Measurements from ENCODE around the gene CCL7.

CCL7 gene

DNA sequence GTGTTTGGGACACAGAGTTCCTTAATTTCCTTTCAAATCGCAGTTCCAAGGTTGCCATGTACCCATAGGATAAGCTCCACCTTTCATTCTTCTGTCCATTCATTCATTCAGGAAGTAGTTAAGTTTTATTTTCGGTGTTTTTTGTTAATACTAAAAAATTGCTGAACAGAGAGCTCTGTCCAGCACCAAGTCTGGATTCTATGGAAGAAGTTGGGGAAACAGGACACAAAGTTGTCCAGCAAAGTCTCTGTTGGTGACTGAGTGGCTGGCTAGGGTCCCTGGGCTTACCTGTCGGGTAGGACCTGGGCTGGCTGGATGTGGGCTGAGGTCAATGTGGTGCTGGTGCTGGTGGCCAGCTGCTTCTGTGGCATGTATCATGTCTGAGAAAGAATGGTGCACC is 32.6 kb upstream of the CCL7 start:
- no peak for DNase-seq (ENCODE audit: extremely low spot score)
- no peak for TF ChIP-seq BHLHE40 (IDR thresholded peaks at IDR 0.05; ENCODE audit: borderline replicate concordance)
- TF ChIP-seq CTBP1 (IDR thresholded peaks at IDR 0.05; ENCODE audit: borderline replicate concordance), result no peak
- no peak for TF ChIP-seq FOXA1 (IDR thresholded peaks at IDR 0.05)
- no peak for TF ChIP-seq ELF4 (IDR thresholded peaks at IDR 0.05)
- TF ChIP-seq ZNF384 (IDR thresholded peaks at IDR 0.05), result no peak
- no peak for TF ChIP-seq ARNT (IDR thresholded peaks at IDR 0.05)
- TF ChIP-seq TARDBP (IDR thresholded peaks at IDR 0.05), result no peak
- TF ChIP-seq, protein P1, sequence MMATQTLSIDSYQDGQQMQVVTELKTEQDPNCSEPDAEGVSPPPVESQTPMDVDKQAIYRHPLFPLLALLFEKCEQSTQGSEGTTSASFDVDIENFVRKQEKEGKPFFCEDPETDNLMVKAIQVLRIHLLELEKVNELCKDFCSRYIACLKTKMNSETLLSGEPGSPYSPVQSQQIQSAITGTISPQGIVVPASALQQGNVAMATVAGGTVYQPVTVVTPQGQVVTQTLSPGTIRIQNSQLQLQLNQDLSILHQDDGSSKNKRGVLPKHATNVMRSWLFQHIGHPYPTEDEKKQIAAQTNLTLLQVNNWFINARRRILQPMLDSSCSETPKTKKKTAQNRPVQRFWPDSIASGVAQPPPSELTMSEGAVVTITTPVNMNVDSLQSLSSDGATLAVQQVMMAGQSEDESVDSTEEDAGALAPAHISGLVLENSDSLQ (IDR thresholded peaks at IDR 0.05), result no peak
- CTCF ChIA-PET, result no interaction called here
- POLR2A ChIA-PET, result no interaction called here

DNA sequence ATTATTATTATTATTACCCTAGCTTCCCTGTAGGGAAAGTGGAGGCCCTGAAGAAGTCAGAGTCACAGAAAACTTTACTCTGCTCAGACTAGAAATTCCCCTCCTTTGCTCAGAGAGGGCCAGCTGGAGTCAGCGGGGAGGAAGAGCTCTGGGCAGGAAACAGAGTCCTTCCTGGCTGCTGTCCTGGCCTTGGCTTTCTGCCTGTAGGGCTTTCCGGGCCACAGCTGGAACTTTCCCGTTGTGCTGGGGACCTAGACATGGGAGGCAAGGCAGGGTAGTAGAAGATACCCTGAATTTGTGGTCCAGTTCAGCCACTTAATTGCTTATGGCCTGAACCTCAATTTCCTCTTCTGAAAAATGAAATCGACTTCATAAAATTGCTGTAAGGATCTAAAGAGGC is 29.0 kb upstream of the CCL7 start:
- ChIA-PET POLR2A (no interaction called here), CTCF (no interaction called here)
- no peak for TF ChIP-seq CTBP1 (IDR thresholded peaks at IDR 0.05; ENCODE audit: borderline replicate concordance)
- no peak for TF ChIP-seq HDGF (IDR thresholded peaks at IDR 0.05; ENCODE audit: borderline replicate concordance)
- TF ChIP-seq ELF4 (IDR thresholded peaks at IDR 0.05), result no peak
- TF ChIP-seq NFRKB (IDR thresholded peaks at IDR 0.05), result no peak
- no peak for TF ChIP-seq ZNF384 (IDR thresholded peaks at IDR 0.05)
- TF ChIP-seq LEF1 (IDR thresholded peaks at IDR 0.05; ENCODE audit: borderline replicate concordance), result no peak
- no peak for TF ChIP-seq SP1 (IDR thresholded peaks at IDR 0.05)
- TF ChIP-seq, protein P1 (IDR thresholded peaks at IDR 0.05), result no peak
- TF ChIP-seq ARNT (IDR thresholded peaks at IDR 0.05), result no peak
- TF ChIP-seq FOXK2 (IDR thresholded peaks at IDR 0.05), result no peak
- DNase-seq (ENCODE audit: extremely low spot score), result no peak

DNA sequence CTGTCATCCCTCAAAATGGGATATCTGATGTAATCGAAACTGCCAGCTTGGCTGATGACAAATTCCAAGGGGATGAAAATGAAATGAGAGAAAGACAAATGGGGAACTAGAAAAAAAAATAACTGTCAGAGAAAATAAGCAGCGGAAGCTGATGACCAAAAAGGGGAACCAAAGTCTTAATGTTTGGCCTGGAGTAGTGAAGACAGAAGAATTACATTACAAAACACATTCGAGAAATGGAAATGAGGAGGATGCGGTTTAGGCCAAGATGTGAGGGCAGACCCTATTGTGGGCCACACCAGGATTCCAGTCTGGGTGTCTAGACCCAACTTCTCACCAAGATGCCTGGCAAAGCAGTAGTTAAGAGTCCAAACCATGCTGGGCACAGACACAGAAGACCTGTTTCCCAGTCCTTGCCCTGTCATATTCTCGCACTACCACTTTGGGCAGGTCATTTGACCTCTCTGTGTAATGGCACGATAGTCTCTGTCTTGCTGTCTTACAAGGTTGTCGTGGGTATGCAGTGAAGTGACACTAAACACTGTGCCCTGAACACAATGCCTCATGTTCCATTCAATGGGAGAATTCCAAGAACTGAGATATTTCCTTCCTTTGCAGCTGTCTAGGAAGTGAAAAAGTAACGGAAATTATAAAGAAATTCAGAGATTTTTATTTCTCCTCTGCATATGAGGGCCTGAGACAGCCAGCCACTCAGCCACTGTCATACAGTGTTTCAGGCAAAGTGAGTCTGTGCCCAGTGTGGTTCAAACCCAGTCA is 27.2 kb upstream of the CCL7 start:
- POLR2A ChIA-PET, result no interaction called here
- TF ChIP-seq TARDBP (IDR thresholded peaks at IDR 0.05), result no peak
- no peak for TF ChIP-seq FOXK2 (IDR thresholded peaks at IDR 0.05)
- no peak for TF ChIP-seq FOXM1 (IDR thresholded peaks at IDR 0.05; ENCODE audit: borderline replicate concordance)
- no peak for TF ChIP-seq ELF4 (IDR thresholded peaks at IDR 0.05)
- no peak for TF ChIP-seq SUZ12 (IDR thresholded peaks at IDR 0.05)
- TF ChIP-seq FOXA1 (IDR thresholded peaks at IDR 0.05), result no peak
- TF ChIP-seq CTBP1 (IDR thresholded peaks at IDR 0.05; ENCODE audit: borderline replicate concordance), result no peak
- TF ChIP-seq ZNF384 (IDR thresholded peaks at IDR 0.05), result no peak
- no peak for TF ChIP-seq BHLHE40 (IDR thresholded peaks at IDR 0.05; ENCODE audit: borderline replicate concordance)
- TF ChIP-seq NFRKB (IDR thresholded peaks at IDR 0.05), result no peak
- TF ChIP-seq HDGF (IDR thresholded peaks at IDR 0.05; ENCODE audit: borderline replicate concordance), result no peak
- TF ChIP-seq, protein P1 (IDR thresholded peaks at IDR 0.05), result no peak
- TF ChIP-seq ARNT (IDR thresholded peaks at IDR 0.05), result no peak
- no peak for TF ChIP-seq L3MBTL2 (conservative IDR thresholded peaks at IDR 0.05)
- no peak for DNase-seq (ENCODE audit: extremely low spot score)
- CTCF ChIA-PET, result no interaction called here

DNA sequence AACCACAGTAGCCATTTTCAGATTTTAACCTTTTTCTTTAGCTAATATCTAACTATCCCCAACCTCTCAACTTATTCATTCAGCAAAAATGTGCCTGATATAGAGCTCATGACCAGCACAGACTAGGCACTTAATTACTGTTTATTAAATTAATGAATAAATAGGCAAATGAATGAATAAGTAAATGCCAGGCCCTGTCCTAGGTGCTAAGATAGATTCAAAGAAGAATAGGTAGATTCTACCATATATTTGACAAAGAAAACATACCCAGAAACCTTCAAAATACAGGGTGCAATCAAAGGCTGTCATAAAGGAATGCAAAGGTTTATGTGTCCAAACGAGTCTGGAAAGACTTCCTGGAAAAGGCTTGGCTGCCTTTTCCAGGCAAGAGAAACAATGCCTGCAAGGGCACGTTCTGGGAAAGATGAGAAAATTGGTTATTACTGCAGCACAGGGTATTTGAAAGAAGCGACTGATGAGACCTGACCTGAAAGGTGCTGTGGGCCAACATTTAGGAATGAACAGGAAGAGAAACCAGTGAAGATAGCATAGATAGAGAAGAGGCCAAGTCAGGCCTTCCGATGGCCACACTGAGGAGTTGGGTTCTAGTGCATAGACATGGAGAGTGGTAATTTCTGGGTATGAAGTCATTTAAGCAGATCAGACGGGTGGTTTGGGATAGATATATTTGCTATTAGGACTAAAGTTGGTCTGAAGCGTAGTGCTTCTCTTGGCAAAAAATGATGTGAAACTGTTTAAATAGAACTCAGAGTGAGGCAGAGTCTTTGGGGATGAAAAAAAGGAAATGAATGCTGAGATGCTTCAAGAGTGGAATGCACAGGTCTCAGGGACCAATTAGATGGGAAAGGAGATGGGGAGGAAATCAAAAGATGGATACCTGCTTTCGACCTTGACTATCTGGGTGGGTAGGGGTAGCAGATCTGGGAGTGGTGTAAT is 26.4 kb upstream of the CCL7 start:
- CTCF ChIA-PET, result no interaction called here
- no peak for TF ChIP-seq TARDBP (IDR thresholded peaks at IDR 0.05)
- TF ChIP-seq LEF1 (IDR thresholded peaks at IDR 0.05; ENCODE audit: borderline replicate concordance), result no peak
- TF ChIP-seq FOXM1 (IDR thresholded peaks at IDR 0.05; ENCODE audit: borderline replicate concordance), result no peak
- DNase-seq (ENCODE audit: extremely low spot score), result no peak
- POLR2A ChIA-PET, result no interaction called here

DNA sequence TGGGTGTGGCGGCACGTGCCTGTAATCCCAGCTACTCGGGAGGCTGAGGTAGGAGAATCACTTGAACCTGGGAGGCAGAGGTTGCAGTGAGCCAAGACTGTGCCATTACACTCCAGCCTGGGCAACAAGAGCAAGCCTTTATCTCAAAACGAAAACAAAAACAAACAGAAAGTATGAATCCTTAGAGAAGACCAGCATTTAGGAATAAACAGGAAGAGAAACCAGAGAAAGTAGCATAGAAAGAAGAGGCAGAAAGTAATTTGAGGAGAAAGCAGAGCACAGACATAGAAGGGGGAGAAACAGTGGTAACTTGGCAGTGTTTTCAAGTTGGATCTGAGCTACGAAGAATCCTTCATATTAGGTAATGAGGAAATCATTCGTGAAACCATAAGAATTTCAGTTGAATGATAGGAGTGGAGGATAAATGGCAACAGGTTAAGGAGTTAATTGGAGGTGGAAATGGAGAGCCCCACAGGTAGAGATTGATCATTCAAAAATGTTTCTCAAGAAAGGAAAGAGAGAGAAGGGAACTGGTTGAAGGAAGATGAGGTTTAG is 24.6 kb upstream of the CCL7 start:
- CTCF ChIA-PET, result no interaction called here
- no peak for TF ChIP-seq FOXA1 (IDR thresholded peaks at IDR 0.05)
- TF ChIP-seq SUZ12 (IDR thresholded peaks at IDR 0.05), result no peak
- TF ChIP-seq, protein P1 (IDR thresholded peaks at IDR 0.05), result no peak
- no peak for TF ChIP-seq L3MBTL2 (conservative IDR thresholded peaks at IDR 0.05)
- no peak for TF ChIP-seq ARNT (IDR thresholded peaks at IDR 0.05)
- TF ChIP-seq TARDBP (IDR thresholded peaks at IDR 0.05), result no peak
- TF ChIP-seq FOXM1 (IDR thresholded peaks at IDR 0.05; ENCODE audit: borderline replicate concordance), result no peak
- no peak for TF ChIP-seq NFRKB (IDR thresholded peaks at IDR 0.05)
- TF ChIP-seq ELF4 (IDR thresholded peaks at IDR 0.05), result no peak
- TF ChIP-seq SP1 (IDR thresholded peaks at IDR 0.05), result no peak
- no peak for TF ChIP-seq HDGF (IDR thresholded peaks at IDR 0.05; ENCODE audit: borderline replicate concordance)
- no peak for TF ChIP-seq LEF1 (IDR thresholded peaks at IDR 0.05; ENCODE audit: borderline replicate concordance)
- no peak for TF ChIP-seq BHLHE40 (IDR thresholded peaks at IDR 0.05; ENCODE audit: borderline replicate concordance)
- no peak for TF ChIP-seq CTBP1 (IDR thresholded peaks at IDR 0.05; ENCODE audit: borderline replicate concordance)
- TF ChIP-seq FOXK2 (IDR thresholded peaks at IDR 0.05), result no peak
- no peak for TF ChIP-seq ZNF384 (IDR thresholded peaks at IDR 0.05)
- no peak for DNase-seq (ENCODE audit: extremely low spot score)
- POLR2A ChIA-PET, result no interaction called here

All from HEK293T (cell line).